D721Med (cell line): Measurements from ENCODE around the gene MYL1.

Source experiments
- DNase-seq: peaks from one replicate; pipeline ENCODE4 v3.0.0; 2011; ENCODE audit warnings: low spot score; ENCODE audit not compliant: insufficient read length
- FAIRE-seq: peaks from 2 replicates; lab custom pipeline; 2011; peaks lifted over from hg19 to GRCh38; lab: Jason Lieb, UNC
- CTCF ChIP-seq: IDR thresholded peaks from 2 replicates; pipeline ENCODE4 v1.5.1; 2012; ENCODE audit warnings: mild to moderate bottlenecking, control low read depth; ENCODE audit not compliant: insufficient read depth; ENCODE audit errors: missing control alignments

MYL1 gene

GRCh38 chr2:210269148-210269547 is 45.8 kb downstream of the MYL1 start:
- DNase-seq = no peak
- TF ChIP-seq CTCF = no peak
- FAIRE-seq = no peak

GRCh38 chr2:210268281-210268680 is 46.7 kb downstream of the MYL1 start:
- FAIRE-seq (no peak), DNase-seq (no peak)
- TF ChIP-seq CTCF = no peak

DNA sequence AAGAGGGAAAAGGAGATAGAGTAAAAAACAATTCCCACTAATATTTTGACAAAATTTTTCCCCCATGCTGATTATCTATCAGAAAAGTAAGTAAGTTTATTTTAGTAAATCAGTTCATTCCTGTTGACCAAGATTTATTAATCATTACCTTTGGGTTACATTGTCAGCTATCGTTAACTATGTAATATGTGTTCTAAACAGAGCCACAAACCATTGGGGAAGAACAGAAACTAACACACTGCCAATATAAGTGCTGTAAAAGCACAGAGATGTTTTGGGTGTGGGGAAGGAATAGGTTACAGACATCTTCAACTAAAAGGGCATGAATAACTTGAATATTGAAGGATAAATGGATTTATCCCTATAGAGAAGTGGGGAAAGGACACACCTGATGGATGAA is 47.3 kb downstream of the MYL1 start:
- FAIRE-seq = no peak
- DNase-seq = no peak
- no peak for TF ChIP-seq CTCF

- no peak for TF ChIP-seq CTCF
- DNase-seq = no peak
- FAIRE-seq = no peak
Observed at GRCh38 chr2:210264282-210264681, 50.7 kb downstream of the MYL1 start.

DNA sequence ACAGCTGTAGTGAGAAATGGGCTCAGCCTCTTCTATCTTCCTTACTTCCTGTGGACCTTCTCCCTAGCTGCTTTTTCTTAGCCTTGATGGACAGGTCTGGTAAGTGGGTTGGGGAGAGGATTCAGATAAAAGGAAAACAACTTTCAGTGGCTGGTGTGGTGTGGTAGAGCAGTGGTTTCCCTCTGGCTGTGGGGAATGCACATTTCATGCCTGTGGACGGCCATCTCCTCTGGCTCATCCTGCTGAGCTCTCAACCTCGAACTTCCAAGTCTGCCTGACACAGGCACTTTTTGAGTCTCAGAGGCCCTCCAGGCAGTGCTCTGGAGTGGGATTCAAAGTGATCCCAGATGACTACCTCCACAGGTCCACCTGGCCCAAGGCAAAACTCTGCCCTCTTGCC is 51.1 kb downstream of the MYL1 start:
- FAIRE-seq (no peak), DNase-seq (no peak)
- no peak for TF ChIP-seq CTCF

GRCh38 chr2:210262036-210262435 is 52.9 kb downstream of the MYL1 start:
- DNase-seq (no peak), FAIRE-seq (no peak)
- no peak for TF ChIP-seq CTCF

DNA sequence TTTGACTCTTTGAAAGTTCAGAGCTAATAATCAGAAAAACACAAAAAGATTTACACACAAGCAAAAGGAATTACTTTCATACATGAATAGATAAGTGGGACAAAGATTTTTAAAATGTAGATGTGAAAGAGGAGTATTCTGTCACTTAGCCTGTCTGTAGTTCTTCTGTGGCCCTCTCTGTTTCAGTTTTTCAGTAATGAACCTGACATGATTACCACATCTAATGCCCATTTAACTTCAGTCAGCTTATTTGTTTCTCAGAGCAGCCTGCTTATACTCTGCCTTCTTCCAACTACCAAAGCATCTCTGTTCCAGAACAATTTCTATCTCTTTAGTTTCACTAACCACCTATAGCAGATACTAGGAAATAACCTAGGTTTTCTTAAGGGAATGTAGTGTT is 55.3 kb downstream of the MYL1 start:
- no peak for FAIRE-seq
- TF ChIP-seq CTCF = no peak
- DNase-seq = no peak
